ENCODE measurements around the gene CASP2. TPM values are rescaled to one million over a fixed set of nuclear protein-coding genes. Genes with fewer than 3 reads are reported as not detected.

The CASP2 gene
- total RNA-seq, 1 experiment from 2014 or later, result 64.1 TPM

DNA sequence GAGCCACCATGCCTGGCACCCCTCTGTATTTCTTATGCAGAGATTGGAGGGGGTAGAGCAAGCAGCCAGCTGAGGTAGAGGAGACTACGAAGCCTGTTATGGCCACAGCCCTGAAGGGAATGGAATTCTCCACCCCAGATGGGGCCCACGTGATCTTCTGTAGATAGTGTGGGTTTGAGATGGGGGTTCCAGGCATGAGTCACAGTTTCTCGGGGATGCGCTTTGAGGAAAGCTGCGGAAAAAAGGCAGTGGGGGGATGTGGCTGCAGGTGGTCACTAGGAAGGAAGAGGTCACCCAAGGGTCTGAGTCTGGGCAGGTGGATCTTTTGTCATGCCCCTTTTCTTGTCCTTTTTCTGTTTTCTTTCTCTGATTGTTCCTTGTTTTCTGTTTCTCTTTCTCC, 62.9 kb downstream of the CASP2 start:
- no peak for TF ChIP-seq ZNF274 (IDR thresholded peaks at IDR 0.05; ENCODE audit: low read depth, low read length)
- TF ChIP-seq ELF1 (IDR thresholded peaks at IDR 0.05; ENCODE audit: borderline replicate concordance, low read depth), result no peak
- TF ChIP-seq, protein P1, sequence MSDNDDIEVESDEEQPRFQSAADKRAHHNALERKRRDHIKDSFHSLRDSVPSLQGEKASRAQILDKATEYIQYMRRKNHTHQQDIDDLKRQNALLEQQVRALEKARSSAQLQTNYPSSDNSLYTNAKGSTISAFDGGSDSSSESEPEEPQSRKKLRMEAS (IDR thresholded peaks at IDR 0.05), result no peak
- no peaks in the 10 kb centered on the region for H3K27me3 ChIP-seq (ENCODE audit: insufficient read depth, low read length)
- H3K79me2 ChIP-seq (ENCODE audit: insufficient read depth, low read length), result no peaks in the 10 kb centered on the region
- DNase-seq (ENCODE audit: low read depth, low spot score), result no peak
- no peak overlapping the region for H3K4me2 ChIP-seq (ENCODE audit: low read length)
- H3K9me2 ChIP-seq (ENCODE audit: insufficient read depth), result no peaks in the 10 kb centered on the region
- H3K36me3 ChIP-seq (ENCODE audit: control insufficient read depth in 1 of 2, insufficient read depth in 2 of 2, low read length in 2 of 2), result no peaks in the 10 kb centered on the region
- no peak overlapping the region for H3K27ac ChIP-seq (ENCODE audit: low read depth, low read length)
- ATAC-seq, result no peak
- H3K4me1 ChIP-seq (ENCODE audit: control insufficient read depth in 1 of 2, insufficient read depth in 2 of 2, low read length in 2 of 2), result no peaks in the 10 kb centered on the region
- BruUV-seq (replicated peaks), result no TSS peak
- H2AFZ ChIP-seq (ENCODE audit: low read depth, low read length, poor library complexity, severe bottlenecking), result no peak overlapping the region
- H3K4me3 ChIP-seq (replicated peaks in 1 of 2; ENCODE audit: low read depth in 1 of 2, low read length in 2 of 2), result no peak overlapping the region
- intact Hi-C loops (cut with micrococcal nuclease), result no loop called here
- ChIA-PET CTCF (no interaction called here), RAD21 (ENCODE audit: low non-redundant PET in 1 of 2, low total read pairs in 2 of 2, uncharacterized antibody in 2 of 2, unreplicated experiment in 2 of 2) (no interaction called here), POLR2A (no interaction called here)
- no peak overlapping the region for H3K9ac ChIP-seq (ENCODE audit: low read length)
- H4K20me1 ChIP-seq (ENCODE audit: insufficient read depth), result no peaks in the 10 kb centered on the region
- no peaks in the 10 kb centered on the region for H3K9me3 ChIP-seq (ENCODE audit: control insufficient read depth in 1 of 2, insufficient read depth in 1 of 2, low read depth in 1 of 2, low read length in 2 of 2)

DNA sequence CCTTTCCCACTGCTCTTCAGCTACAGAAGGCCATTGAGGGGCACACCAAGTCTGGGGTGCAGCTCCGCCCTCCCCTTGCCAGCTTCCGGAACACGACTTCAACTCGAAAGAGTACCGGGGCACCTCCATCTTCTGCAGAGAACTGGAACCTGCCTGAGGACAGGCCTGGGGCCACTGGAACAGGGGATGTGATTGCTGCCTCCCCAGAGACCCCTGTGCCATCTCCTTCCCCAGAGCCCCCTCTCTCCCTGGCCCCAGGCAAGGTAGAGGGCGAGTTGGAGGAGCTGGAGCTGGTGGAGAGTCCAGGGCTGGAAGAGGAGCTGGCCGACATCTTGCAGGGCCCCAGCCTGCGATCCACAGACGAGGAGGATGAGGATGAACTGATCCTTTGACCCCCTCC, 63.4 kb downstream of the CASP2 start:
- Histone ChIP-seq H3K9ac (ENCODE audit: low read length) (no peak overlapping the region), H3K36me3 (ENCODE audit: control insufficient read depth in 1 of 2, insufficient read depth in 2 of 2, low read length in 2 of 2) (no peaks in the 10 kb centered on the region), H3K9me3 (ENCODE audit: control insufficient read depth in 1 of 2, insufficient read depth in 1 of 2, low read depth in 1 of 2, low read length in 2 of 2) (no peaks in the 10 kb centered on the region), H3K9me2 (ENCODE audit: insufficient read depth) (no peaks in the 10 kb centered on the region), H2AFZ (ENCODE audit: low read depth, low read length, poor library complexity, severe bottlenecking) (no peak overlapping the region), H3K4me3 (replicated peaks in 1 of 2; ENCODE audit: low read depth in 1 of 2, low read length in 2 of 2) (no peak overlapping the region), H4K20me1 (ENCODE audit: insufficient read depth) (no peaks in the 10 kb centered on the region), H3K4me2 (ENCODE audit: low read length) (no peak overlapping the region), H3K27me3 (ENCODE audit: insufficient read depth, low read length) (no peaks in the 10 kb centered on the region), H3K27ac (ENCODE audit: low read depth, low read length) (no peak overlapping the region), H3K79me2 (ENCODE audit: insufficient read depth, low read length) (no peaks in the 10 kb centered on the region), H3K4me1 (ENCODE audit: control insufficient read depth in 1 of 2, insufficient read depth in 2 of 2, low read length in 2 of 2) (no peaks in the 10 kb centered on the region)
- BruUV-seq (replicated peaks), result no TSS peak
- ChIA-PET RAD21 (ENCODE audit: low non-redundant PET in 1 of 2, low total read pairs in 2 of 2, uncharacterized antibody in 2 of 2, unreplicated experiment in 2 of 2) (no interaction called here), CTCF (no interaction called here), POLR2A (no interaction called here)
- intact Hi-C loops (cut with micrococcal nuclease), result no loop called here
- DNase-seq (ENCODE audit: low read depth, low spot score) (no peak), ATAC-seq (no peak)
- TF ChIP-seq, protein P2, sequence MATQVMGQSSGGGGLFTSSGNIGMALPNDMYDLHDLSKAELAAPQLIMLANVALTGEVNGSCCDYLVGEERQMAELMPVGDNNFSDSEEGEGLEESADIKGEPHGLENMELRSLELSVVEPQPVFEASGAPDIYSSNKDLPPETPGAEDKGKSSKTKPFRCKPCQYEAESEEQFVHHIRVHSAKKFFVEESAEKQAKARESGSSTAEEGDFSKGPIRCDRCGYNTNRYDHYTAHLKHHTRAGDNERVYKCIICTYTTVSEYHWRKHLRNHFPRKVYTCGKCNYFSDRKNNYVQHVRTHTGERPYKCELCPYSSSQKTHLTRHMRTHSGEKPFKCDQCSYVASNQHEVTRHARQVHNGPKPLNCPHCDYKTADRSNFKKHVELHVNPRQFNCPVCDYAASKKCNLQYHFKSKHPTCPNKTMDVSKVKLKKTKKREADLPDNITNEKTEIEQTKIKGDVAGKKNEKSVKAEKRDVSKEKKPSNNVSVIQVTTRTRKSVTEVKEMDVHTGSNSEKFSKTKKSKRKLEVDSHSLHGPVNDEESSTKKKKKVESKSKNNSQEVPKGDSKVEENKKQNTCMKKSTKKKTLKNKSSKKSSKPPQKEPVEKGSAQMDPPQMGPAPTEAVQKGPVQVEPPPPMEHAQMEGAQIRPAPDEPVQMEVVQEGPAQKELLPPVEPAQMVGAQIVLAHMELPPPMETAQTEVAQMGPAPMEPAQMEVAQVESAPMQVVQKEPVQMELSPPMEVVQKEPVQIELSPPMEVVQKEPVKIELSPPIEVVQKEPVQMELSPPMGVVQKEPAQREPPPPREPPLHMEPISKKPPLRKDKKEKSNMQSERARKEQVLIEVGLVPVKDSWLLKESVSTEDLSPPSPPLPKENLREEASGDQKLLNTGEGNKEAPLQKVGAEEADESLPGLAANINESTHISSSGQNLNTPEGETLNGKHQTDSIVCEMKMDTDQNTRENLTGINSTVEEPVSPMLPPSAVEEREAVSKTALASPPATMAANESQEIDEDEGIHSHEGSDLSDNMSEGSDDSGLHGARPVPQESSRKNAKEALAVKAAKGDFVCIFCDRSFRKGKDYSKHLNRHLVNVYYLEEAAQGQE (IDR thresholded peaks at IDR 0.05; ENCODE audit: low read depth), result no peak
- TF ChIP-seq, protein P3, sequence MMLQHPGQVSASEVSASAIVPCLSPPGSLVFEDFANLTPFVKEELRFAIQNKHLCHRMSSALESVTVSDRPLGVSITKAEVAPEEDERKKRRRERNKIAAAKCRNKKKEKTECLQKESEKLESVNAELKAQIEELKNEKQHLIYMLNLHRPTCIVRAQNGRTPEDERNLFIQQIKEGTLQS (IDR thresholded peaks at IDR 0.05), result no peak
- TF ChIP-seq, protein P4, sequence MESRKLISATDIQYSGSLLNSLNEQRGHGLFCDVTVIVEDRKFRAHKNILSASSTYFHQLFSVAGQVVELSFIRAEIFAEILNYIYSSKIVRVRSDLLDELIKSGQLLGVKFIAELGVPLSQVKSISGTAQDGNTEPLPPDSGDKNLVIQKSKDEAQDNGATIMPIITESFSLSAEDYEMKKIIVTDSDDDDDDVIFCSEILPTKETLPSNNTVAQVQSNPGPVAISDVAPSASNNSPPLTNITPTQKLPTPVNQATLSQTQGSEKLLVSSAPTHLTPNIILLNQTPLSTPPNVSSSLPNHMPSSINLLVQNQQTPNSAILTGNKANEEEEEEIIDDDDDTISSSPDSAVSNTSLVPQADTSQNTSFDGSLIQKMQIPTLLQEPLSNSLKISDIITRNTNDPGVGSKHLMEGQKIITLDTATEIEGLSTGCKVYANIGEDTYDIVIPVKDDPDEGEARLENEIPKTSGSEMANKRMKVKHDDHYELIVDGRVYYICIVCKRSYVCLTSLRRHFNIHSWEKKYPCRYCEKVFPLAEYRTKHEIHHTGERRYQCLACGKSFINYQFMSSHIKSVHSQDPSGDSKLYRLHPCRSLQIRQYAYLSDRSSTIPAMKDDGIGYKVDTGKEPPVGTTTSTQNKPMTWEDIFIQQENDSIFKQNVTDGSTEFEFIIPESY (IDR thresholded peaks at IDR 0.05; ENCODE audit: extremely low read depth, insufficient replicate concordance, low read length), result no peak
- TF ChIP-seq EZH2phosphoT487 (IDR thresholded peaks at IDR 0.05; ENCODE audit: borderline replicate concordance) (no peak), CBX3 (IDR thresholded peaks at IDR 0.05; ENCODE audit: low read depth) (no peak), CEBPB (IDR thresholded peaks at IDR 0.05; ENCODE audit: low read depth) (no peak), EZH2 (IDR thresholded peaks at IDR 0.05) (no peak), FOSL1 (IDR thresholded peaks at IDR 0.05; ENCODE audit: low read depth) (no peak), ELF1 (IDR thresholded peaks at IDR 0.05; ENCODE audit: borderline replicate concordance, low read depth) (no peak)
- TF ChIP-seq, protein P1 (IDR thresholded peaks at IDR 0.05), result no peak

All from HCT116 (cell line).